Breast epithelium (tissue), 4 donors: ENCODE results near the gene SORCS3. TPM values are rescaled to one million over a fixed set of nuclear protein-coding genes. Genes with fewer than 3 reads are reported as not detected.

ENCODE experiments used
- DNase-seq, 2 donors: peaks; one replicate each; pipeline ENCODE4 v3.0.0-alpha.2; 2019; ENCODE audit warnings: low spot score in 2 of 2
- H3K27ac ChIP-seq, 2 donors: fragments of 200-600 bp; sonication (generic) in 1 of 2; one replicate each; pipeline ENCODE4 v1.5.1; 2016 to 2019; ENCODE audit warnings: mild to moderate bottlenecking in 1 of 2
- H3K27me3 ChIP-seq, 2 donors: fragments of 200-600 bp; sonication (generic) in 1 of 2; one replicate each; pipeline versions ENCODE4 v1.5.1 to v1.6.0; 2017 to 2019; ENCODE audit warnings: control low read depth in 1 of 2, mild to moderate bottlenecking in 1 of 2
- H3K36me3 ChIP-seq: fragments of 200-600 bp; one replicate; pipeline ENCODE4 v1.5.1; 2019
- H3K4me1 ChIP-seq, 2 donors: fragments of 200-600 bp; sonication (generic); one replicate each; pipeline ENCODE4 v1.5.1; 2016 to 2019; ENCODE audit warnings: control low read depth in 1 of 2
- H3K4me3 ChIP-seq, 3 donors: fragments of 200-600 bp; sonication (generic); 1 replicate in 2 of 3; 2 replicates in 1 of 3; pipeline ENCODE4 v1.5.1; 2016 to 2019; ENCODE audit warnings: mild to moderate bottlenecking in 3 of 3, moderate library complexity in 2 of 3
- H3K9me3 ChIP-seq, 2 donors: fragments of 200-600 bp; sonication (generic) in 1 of 2; one replicate each; pipeline ENCODE4 v1.5.1; 2016 to 2019; ENCODE audit warnings: control low read depth in 1 of 2
- CTCF ChIP-seq, 3 donors: fragments of 450-650 bp; IDR thresholded peaks; one replicate each; pipeline ENCODE4 v1.5.1; 2016 to 2017; ENCODE audit warnings: antibody characterized with exemption in 3 of 3, mild to moderate bottlenecking in 3 of 3, moderate library complexity in 3 of 3
- POLR2A ChIP-seq: fragments of 450-650 bp; IDR thresholded peaks from one replicate; pipeline ENCODE4 v1.6.1; 2016; ENCODE audit warnings: antibody characterized with exemption, mild to moderate bottlenecking, moderate library complexity
- POLR2AphosphoS5 ChIP-seq, 3 donors: sonication (generic); formaldehyde crosslinking; IDR thresholded peaks; one replicate each; pipeline ENCODE4 v1.6.1; 2017; ENCODE audit warnings: antibody characterized with exemption in 3 of 3
- intact Hi-C: fragments of 100-400 bp; cut with DNase I; formaldehyde crosslinking; loops from one replicate; pipeline ENCODE4 v1.15.1; 2023; ENCODE audit warnings: low total_unique reads
- total RNA-seq, 3 donors: library from RNA; depleted of rRNA; stranded (reverse); fragments of >200 nt; gene quantifications; one replicate each; pipeline ENCODE4 v1.1.0, GENCODE V29; 2016

Gene SORCS3
- total RNA-seq, 3 donors from 2014 or later: under 0.01 to 0.16 TPM; not detected in 1

DNA sequence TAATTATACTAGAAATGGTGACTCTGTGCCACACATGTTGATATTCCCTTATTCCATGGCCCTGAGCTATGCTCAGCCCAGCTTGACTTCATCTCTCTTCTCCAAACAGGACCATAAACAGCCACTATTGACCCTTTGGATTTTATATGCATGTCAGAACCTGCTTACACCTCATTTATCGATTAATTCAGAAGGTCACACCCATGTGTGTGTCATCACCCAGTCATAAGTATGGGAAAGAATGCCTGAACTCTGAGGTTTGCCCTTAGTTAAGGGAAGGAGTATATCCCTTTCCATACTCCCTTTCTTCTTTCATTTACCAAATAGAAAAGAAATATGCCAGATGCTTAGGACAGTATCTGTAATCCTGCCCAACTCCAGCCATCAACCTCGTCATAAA is 602.3 kb downstream of the SORCS3 start:
- DNase-seq: no peak
- TF ChIP-seq CTCF (IDR thresholded peaks at IDR 0.05) (no peak), POLR2A (no peak), POLR2AphosphoS5 (IDR thresholded peaks at IDR 0.05) (no peak)
- H3K9me3 ChIP-seq: no peaks in the 10 kb centered on the region
- intact Hi-C loops: no loop called here
- no peaks in the 10 kb centered on the region for H3K36me3 ChIP-seq
- no peaks in the 10 kb centered on the region for H3K27me3 ChIP-seq
- H3K4me1 ChIP-seq: no peaks in the 10 kb centered on the region
- no peak overlapping the region for H3K27ac ChIP-seq
- H3K4me3 ChIP-seq: no peak overlapping the region

- no peak for DNase-seq
- no peaks in the 10 kb centered on the region for H3K36me3 ChIP-seq
- no peak for TF ChIP-seq POLR2AphosphoS5 (IDR thresholded peaks at IDR 0.05)
- TF ChIP-seq POLR2A: no peak
- TF ChIP-seq CTCF (IDR thresholded peaks at IDR 0.05): no peak
- H3K4me3 ChIP-seq: no peak overlapping the region
- no peaks in the 10 kb centered on the region for H3K9me3 ChIP-seq
- no peaks in the 10 kb centered on the region for H3K27me3 ChIP-seq
- no peak overlapping the region for H3K27ac ChIP-seq
- H3K4me1 ChIP-seq: no peaks in the 10 kb centered on the region
- intact Hi-C loops: no loop called here
These were observed 602.7 kb downstream of the SORCS3 start for GRCh38 chr10:105243825-105244224.

- no peaks in the 10 kb centered on the region for H3K9me3 ChIP-seq
- DNase-seq: no peak
- no peaks in the 10 kb centered on the region for H3K4me1 ChIP-seq
- no peak for TF ChIP-seq POLR2A
- no peak for TF ChIP-seq CTCF (IDR thresholded peaks at IDR 0.05)
- TF ChIP-seq POLR2AphosphoS5 (IDR thresholded peaks at IDR 0.05): no peak
- H3K4me3 ChIP-seq: no peak overlapping the region
- no peaks in the 10 kb centered on the region for H3K27me3 ChIP-seq
- intact Hi-C loops: no loop called here
- no peak overlapping the region for H3K27ac ChIP-seq
- no peaks in the 10 kb centered on the region for H3K36me3 ChIP-seq
These were observed 606.9 kb downstream of the SORCS3 start for GRCh38 chr10:105247831-105248499.

- Histone ChIP-seq H3K36me3 (no peaks in the 10 kb centered on the region), H3K9me3 (no peaks in the 10 kb centered on the region), H3K4me3 (no peak overlapping the region), H3K27ac (no peak overlapping the region), H3K4me1 (no peaks in the 10 kb centered on the region), H3K27me3 (no peaks in the 10 kb centered on the region)
- TF ChIP-seq POLR2AphosphoS5 (IDR thresholded peaks at IDR 0.05): no peak
- no peak for TF ChIP-seq POLR2A
- TF ChIP-seq CTCF (IDR thresholded peaks at IDR 0.05): no peak
- DNase-seq: no peak
- intact Hi-C loops: no loop called here
These were observed 611.8 kb downstream of the SORCS3 start for GRCh38 chr10:105252911-105253310.

DNA sequence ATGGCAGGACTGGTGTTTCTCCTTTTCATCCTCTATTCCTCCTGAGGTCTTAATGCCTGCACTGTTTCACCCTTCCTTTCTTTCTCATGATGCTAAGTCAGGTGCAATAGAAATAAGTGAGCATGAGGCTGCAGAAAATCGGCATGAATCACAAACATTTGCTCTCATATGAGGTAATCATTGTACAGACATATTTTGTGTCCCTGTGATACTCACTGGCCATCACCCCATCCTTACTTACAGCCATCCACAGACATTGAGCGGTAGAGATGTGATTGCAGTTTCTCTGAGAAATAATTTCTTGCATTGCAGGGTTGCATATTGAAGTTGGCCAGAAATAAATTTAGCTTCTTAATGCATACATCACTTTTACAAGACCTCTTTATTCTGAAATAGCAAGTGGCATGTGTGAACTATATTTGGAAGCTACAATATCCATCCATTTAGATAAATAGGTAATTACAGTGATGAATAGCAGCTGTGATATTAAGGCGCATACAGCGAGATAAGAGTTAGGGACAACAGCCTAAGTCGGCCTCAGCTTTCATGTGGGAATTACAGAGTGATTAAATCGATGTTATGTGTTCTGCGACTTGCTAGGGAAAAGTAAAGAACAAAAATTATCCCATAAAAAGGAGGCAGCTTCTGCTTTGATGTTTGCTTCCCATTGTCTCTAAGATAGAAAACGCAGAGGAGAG is 612.6 kb downstream of the SORCS3 start:
- no peaks in the 10 kb centered on the region for H3K9me3 ChIP-seq
- no peak overlapping the region for H3K27ac ChIP-seq
- TF ChIP-seq CTCF (IDR thresholded peaks at IDR 0.05) (no peak), POLR2A (no peak), POLR2AphosphoS5 (IDR thresholded peaks at IDR 0.05) (no peak)
- no peak for DNase-seq
- H3K36me3 ChIP-seq: no peaks in the 10 kb centered on the region
- no peaks in the 10 kb centered on the region for H3K27me3 ChIP-seq
- no peaks in the 10 kb centered on the region for H3K4me1 ChIP-seq
- no peak overlapping the region for H3K4me3 ChIP-seq
- intact Hi-C loops: no loop called here
